ENCODE results near the gene COG5.

COG5 gene

DNA sequence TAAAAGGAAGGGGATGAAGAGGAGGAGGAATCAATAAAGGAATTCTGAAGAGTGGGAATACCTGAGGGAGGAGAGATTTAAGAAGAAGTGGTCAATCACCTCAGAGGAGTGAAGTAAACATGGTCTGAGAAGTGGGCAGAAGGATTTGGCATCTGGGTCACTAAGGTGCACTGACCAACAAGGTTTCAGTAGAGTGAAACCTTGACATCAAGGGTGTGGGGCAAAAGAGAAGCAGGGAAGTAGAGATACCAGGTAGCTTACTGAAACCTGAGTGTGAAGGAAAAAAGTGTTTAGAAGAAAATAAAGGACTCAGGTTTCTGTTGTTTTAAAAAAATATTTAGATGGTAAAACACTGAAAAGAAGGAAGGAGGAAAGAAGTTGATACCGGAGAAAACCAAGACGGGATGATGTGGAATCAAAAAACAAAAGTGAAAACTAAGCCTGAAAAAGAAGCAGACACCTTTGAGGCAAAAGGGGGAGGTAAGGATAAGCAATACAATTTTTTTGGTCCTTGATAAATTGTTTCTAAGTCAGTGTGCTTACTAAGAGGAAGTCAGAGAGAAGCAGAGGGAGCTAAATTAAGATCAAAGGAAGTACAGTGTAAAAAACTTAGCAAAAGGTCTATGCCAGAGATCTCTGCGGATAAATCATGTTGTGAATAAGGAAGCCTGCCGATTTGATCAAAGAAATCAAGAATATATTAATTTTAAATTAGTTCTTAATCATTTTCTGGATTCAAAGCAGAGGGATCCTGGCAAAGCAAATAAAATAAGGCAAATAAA, 231.0 kb downstream of the COG5 start:
- no peak for DNase-seq (ENCODE audit: low spot score)

DNA sequence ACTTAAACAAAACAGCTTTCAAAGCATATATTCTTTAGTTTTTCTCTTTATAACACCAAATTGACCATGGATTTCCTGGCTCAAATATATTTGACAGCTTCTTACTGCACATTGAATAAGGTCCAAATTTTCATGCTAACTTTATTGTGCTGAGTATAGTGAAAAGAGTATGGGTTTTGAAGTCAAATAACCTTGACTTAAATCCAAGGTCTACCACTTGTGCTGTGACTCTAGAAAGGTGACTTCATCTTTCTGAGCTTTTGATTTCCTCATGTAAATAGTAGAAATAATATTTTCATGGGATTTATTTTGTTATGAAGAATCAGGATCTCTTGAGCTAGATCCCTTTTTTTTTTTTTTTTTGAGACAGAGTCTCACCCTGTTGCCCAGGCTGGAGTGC, 233.2 kb downstream of the COG5 start:
- no peak for DNase-seq (ENCODE audit: low spot score)

DNA sequence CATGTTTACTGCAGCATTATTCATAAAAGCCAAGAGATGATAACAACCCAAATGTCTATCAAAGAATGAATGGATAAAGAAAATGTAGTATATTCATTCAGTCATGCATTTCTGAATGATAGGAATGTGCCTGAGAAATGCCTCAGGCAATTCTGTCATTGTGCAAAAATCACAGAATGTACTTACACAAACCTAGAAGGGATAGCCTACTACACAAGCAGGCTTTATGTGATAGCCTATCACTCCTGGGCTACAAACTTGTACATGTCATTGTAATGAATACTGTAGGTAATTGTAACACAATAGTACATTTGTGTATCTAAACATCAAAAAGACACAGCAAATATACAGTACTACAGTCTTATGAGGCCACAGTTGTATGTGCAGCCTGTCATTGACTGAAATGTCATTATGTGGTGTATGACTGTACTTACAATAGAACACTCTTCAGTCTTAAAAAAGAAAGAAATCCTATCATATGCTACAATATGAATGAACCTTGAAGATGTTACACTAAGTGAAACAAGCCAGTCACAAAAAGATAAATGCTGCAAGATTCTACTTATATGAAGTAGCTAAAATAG, 235.6 kb downstream of the COG5 start:
- no peak for DNase-seq (ENCODE audit: low spot score)

DNA sequence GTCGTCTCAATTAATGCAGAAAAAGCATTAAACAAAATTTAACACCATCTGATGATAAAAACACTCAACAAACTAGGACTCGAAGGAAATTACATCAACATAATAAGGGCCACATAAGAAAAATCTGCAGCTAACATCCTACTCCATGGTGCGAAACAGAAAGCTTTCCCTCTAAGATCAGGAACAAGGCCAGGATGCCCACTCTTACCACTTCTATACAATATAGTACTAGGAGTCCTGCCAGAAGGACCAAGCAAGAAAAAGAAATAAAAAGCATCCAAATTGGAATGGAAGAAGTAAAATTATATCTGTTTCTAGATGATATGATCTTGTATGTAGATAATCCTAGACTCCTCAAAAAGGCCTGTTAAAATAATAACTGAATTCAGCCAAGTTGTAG, 237.7 kb downstream of the COG5 start:
- DNase-seq (ENCODE audit: low spot score) = no peak

DNA sequence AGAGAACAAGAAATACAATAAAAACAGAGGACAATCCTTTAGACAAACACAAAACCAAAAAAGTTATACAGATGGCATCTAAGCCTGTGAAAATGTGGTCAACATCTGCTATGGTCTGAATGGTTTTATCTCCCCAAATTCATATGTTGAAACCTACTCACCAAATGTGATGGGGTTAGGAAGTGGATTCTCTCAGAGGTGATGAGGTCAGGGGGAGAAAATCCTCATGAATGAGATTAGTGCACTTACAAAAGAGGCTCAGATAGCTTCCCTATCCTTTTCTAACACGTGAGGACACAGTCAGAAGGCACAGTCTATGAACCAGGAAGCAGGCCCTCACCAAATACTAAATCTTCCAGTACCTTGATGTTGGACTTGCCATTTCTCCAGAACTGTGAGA, 241.7 kb downstream of the COG5 start:
- no peak for DNase-seq (ENCODE audit: low spot score)

DNA sequence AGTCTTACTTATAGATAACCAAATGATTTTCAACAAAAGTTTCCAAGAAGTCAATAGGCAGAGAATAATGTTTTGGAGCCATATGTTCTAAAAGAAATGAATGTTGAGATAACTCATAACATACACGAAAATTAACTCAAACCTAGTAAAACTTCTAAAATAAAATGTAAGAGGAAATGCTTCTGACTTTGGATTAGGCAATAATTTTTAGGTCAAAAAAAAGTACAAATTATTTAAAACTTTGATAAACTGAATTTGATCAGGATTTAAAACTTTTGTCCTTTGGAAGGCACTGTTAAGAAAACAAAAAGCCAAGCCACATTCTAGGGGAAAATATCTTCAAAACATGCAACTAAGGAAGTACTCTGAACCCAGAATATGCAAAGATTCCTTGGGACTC, 242.1 kb downstream of the COG5 start:
- no peak for DNase-seq (ENCODE audit: low spot score)

DNA sequence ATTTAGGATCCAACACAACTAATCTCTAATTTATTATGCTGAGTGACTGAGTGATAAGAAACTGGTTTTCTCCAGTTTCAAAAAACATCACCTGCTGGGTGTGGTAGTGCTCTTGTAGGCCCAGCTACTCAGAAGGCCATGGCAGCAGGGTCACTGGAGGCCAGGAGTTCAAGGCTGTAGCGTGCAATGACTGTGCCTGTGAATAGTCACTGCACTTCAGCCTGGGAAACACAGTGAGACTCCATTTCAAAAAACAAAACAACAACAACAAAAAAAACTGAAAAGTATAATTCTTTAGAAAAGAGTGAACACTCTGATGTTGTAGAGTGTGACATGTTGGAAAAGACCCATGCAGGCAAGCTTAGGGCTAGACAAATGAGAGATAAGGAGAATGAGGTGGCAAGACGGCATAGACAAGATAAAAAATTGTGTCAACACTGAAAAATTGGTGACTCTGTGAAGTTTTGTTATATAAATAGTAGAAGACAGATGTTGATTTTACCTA, 243.9 kb downstream of the COG5 start:
- peak; percentile 68 for DNase-seq (ENCODE audit: low spot score)

DNA sequence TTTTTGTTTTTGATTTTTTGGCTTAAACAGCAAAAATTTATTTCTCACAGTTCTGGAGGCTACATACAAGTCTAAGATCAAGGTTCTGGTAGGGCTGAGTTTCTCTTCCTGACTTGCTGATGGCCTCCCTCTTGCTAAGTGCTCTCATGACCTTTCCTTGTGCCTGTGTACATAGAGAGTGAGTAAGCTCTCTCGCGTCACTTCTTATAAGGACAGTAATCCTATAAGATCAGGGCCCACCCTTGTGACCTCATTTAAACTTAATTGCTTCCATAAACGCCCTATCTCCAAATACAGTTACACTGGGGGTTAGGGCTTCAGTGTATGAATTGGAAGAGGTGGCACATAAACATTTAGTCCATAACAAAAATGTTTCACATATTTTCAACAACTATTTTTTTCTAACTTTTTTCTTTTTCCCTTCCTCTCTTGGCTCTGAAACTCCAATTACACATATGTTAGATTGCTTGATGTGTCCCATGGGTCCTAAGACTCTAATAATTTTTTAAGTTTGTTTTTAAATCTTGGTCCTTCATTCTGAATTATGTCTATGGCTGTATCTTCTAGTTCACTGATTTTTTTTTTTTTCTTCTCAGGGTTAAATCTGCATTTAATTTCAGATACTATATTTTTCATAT, 245.1 kb downstream of the COG5 start:
- DNase-seq (ENCODE audit: low spot score) = peak; percentile 86

DNA sequence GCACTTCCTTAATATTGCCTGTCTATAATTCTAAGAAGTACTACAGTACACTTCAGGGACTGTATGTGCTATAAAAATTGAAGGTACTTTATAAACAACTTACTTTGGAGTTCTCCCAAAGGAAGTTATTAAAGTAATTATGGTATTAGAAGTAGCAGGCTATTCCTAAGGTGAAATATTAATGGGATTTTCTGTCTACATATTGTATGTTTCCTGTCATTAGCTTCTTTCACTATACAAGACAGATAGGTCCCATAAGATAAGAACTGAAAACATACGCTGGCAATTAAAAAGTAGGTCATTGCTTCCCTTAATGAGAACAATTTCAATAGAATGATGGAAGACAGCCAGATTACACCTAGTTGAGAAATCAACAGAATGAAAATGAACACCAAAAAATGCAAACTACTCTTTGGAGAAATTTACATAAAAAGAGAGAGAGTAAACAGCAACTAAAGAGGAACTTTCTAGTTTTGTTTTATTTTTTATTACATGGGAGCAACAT, 248.0 kb downstream of the COG5 start:
- no peak for DNase-seq (ENCODE audit: low spot score)

DNA sequence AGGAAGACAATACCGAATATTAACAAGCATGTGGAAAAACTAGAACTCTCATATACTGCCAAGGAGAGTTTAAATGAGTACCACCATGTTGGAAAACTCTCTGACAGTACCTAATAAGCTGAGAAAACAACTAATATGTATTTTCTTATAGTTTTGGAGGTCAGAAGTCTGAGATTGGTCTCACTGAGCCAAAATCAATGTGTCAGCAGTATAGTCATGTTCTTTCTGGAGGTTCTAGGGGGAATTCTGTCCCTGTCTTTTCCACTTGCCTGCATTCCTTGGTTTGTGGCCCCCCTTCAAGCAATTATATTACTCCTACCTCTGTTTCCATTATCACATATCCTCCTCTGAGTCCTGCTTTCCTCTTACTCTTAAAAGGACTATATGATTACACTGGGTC, 250.4 kb downstream of the COG5 start:
- no peak for DNase-seq (ENCODE audit: low spot score)

DNA sequence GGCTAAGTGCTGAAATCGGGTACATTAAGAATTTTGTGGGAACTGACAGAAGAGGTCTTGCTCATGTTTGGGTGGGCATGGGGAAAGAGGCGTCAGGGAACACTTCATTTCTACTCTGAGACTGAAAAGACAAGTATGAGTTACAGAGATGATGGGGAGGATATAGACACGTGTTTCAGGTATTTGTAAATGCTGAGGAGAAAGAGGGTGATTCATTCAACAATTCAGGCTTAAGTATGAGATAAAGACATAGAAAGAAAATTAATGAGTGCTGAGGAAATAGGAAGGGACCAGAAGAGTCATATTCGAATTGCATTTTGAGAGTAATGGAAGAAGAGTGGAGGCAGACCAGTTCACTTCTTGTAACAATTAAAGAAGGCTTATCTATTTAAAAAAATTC, 251.3 kb downstream of the COG5 start:
- DNase-seq (ENCODE audit: low spot score) = no peak

DNA sequence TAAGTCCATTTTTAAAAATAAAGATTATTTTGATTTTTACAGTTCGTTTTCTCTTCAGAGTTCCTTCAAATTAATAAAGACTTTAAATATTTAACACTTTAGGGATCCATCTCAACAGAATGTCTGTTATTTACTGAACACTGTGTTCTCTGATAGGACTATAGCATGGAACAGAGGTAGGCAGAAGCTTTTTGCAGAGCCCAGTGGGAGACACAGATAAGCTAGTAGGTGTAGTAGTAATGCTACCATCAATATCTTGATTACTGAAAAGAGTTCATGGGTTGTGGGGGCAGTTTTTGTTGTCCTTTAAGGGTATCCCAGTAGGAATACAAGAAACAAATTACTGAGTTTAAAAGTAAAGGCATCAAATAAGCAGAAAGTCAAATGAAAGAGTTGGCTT, 254.4 kb downstream of the COG5 start:
- no peak for DNase-seq (ENCODE audit: low spot score)

DNA sequence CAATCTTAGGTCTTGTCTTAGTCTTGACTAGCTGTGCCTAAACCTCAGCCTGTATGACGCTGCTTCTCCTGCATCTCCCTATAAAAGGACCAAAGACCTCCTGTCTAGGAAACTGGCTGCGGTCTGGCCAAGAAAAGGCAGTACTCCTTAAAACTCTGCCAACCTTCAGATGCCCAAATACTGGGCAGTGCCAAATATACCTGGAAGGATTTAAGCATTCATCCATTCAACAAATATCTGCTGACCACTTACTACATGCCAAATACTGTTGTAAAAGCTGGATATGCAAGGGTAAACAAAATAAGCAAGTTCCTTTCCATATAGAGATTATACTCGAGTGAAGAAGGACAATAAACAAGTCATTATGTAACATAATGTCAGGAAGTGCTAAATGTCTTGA, 259.1 kb downstream of the COG5 start:
- no peak for DNase-seq (ENCODE audit: low spot score)

DNA sequence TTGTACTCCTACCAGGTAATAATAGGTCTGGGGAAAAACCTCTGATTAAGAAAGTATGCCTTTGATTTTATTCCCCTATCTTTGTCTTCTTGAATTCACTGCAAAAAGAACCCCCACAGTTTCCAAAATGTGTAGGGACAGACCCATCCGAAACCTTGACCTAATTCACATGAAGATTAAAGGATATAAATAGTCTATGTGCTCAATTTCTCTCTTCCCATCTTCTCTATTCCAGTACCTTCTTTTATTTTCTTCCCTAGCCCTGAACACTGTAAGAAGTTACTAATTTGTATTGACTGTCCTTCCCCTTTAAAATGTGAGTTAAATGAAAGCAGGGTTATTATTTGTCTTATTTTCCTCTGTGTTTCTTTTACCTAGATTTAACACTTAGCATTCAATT, 259.7 kb downstream of the COG5 start:
- no peak for DNase-seq (ENCODE audit: low spot score)

DNA sequence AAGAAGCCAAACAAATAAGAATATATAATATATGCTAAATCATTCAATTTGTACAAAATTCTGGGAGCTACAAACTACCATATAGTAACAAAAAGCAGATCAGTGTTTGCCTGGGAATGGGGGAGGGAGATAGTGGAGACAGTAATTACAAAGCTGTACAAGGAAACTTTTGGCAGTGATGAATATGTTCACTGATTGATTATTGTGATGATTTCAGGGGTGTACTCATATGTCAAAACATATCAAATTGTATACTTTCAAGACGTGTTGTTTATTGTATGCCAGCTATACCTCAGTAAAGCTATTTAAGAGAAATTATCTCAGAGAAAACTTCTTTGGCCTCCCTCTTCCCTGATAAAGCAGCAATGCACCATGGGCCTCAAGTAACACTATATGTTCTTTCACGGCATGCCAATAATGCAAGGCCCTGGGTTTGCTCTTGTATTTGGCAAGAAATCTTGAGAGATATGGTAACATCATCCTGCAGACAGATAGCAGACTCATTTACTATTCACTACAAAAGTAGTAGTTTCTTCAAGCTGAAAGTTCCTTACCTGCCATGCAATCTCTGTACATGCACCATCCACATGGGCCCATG, 261.4 kb downstream of the COG5 start:
- DNase-seq (ENCODE audit: low spot score) = no peak

DNA sequence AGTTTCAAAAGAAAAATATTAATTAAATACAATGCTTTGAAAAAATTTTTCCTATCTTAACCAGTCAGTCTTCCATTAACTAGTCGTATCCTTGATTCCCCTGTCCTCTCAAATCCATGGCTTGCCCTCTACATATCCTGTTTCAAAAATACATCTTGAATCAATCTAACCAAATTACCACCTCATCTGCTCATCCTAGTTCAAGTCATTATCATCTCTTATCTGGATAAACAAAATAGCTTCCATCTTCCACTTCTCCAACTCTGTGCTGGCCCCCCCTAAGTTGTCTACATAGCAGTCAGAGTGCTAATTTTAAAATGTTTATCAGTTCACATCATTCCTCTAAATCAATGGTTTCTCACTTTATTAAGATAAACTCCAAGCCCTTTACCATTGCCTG, 269.5 kb downstream of the COG5 start:
- no peak for DNase-seq (ENCODE audit: low spot score)

DNA sequence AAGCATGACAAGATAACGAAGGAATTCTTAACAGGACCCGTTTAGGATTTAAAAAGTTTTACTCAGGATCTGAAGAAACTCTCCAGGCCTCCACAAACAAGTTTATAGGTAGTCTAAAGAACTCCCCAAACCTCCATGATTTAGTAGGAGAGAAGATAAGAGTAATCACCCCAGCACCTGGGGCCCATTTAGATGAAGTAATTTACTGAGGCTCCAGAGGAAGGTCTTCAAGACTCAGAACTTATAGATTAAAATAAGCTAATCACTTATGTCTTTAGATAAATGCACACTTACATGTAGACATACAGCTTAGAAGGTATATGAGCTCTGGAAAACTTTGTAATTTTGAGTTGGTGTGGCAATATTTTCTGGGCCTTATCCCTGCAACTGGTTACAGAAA, 271.1 kb downstream of the COG5 start:
- DNase-seq (ENCODE audit: low spot score) = no peak

DNA sequence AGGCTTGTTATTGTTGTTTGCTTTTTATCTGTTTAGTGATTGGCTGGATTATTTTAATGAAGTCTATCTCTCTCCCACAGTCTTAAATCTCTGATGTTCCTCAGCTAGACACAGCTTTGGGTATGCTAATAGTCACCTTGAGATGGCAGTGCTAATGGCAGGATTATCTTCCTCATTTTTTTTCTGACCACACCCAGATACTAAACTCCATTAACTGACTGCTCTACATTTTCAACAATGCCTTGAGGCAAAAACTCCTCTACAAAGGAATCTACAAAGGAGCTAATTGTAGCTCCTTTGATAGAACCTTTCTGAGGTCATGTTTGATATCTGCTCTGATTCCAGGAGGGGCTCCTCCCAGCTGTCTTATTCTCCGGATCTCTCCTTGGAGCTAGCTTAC, 272.3 kb downstream of the COG5 start:
- DNase-seq (ENCODE audit: low spot score) = no peak

DNA sequence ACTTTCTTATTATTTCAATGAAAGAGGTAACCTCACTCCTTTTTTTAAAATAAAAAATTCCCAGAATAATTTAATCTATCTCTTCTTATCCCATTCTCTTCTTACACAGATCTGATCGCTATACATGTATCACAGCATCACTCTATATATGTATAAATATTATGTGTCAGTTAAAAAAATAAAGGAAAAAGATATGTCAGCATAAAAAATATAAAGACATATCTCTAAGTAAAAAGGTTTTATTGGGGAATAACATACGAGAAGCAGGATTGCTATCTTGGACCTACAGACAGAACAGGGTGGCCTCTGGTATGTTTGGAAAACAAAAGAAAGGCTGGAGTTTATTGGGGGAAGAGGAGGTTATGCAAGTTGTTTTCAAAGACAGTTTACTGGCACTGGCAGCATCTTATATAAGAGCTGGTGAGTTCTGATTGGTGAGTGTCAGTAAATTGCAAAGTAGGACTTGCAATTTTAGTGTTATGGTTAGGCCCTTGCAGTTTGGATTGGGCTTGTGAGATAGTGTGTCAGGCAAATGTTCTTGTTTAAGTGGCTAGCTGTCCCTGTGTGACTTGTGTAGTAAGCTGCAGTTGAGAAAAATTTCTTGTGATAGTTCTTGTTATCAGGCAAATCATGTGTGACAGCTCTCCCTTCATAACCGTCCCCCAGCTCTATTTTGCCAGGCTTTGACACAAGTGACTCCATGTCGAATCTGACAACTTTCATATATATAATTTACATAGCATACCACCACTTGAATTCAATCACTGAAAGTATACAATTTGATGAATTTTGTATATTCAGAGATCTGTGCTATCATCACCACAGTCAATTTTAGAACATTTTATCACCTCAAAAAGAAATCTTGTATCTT, 276.7 kb downstream of the COG5 start:
- no peak for DNase-seq (ENCODE audit: low spot score)

DNA sequence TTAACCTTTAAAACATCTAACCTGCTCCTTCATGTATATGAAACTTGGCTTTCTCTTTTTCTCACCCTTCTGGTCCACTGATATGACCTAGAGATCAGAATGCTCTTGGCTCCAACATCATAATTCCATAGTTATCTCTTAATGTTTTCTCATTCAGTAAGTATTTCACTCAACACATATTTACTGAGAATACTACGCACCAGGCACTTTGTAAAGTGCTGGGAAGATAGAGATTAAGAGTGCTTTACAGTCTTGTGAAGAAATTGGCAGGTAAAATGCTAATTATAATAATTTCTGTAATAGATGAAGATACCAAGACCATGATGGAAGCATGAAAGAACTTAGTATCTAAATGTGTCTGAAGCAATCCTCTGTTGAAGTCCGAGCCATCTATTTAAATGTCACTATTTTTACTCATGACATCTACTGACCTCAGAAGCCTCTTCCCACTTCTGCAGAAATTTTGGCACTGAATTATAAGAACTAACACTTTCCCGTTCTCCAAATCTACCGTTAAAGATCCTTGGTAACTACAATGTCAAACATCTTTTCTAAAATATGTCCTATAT, 278.7 kb downstream of the COG5 start:
- DNase-seq (ENCODE audit: low spot score) = no peak

DNA sequence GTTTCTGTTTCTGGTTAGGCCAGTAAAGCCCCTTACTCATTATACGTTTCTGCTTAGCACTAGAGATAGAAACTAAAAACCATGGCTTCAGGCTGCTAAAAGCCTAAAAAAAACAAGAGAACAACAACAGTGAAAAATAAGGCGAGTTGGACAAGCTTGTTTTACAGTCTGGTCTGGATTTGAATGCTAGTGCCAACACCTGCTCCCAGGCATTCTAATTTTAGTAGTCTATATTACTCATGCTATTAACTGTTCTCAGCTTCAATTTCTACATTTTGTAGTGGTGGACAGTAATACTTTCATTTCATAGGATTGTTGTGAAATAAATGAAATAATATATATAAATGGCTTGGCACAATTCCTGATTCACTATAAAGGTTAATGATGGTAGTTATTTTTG, 286.4 kb downstream of the COG5 start:
- no peak for DNase-seq (ENCODE audit: low spot score)
